HPDE6-E6E7 (cell line): ENCODE results near the gene DOCK1.

ENCODE experiments used
- DNase-seq: peaks from one replicate; pipeline ENCODE4 v3.0.0; 2011; ENCODE audit warnings: missing footprints; ENCODE audit errors: extremely low spot score

DOCK1 gene

DNA sequence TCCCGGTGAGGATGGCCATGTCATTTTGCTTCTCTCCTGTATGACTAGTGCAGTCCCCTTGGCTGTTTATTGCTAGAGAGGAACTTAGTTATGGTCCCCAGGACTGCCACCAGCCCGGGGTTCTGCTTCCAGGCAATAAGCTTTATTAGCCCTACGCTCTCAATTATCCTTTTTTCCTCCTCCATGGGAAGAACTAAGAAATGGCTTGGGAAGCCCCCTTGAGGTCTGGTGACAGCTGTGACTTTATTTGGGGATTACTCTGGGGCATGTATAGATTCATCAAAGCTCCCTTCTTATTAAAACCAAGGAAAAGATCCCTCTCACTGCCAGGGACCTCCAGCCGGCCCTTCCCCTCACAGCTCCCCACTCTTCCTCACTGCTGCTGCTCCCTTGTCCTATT is 446.3 kb downstream of the DOCK1 start:
- DNase-seq = no peak

DNA sequence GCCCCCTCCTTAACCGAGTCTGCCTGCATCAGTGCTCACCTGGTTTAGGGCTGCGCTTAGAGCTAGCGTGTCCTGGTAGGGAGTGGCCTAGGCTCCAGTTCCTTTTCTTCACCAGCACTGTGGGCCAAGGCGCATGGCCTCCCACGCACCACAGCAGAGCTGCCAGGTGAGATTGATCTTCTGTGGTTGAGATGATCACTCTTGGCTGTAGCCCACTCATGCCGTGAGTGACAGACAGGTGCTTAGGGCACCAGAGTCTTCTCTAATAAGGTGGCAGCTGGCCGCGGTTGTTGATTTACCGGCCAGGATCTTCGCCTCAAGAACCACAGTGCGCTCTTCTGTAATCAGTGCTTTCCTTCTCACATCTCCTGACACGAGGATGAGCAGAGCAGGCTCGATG is 448.3 kb downstream of the DOCK1 start:
- no peak for DNase-seq

DNA sequence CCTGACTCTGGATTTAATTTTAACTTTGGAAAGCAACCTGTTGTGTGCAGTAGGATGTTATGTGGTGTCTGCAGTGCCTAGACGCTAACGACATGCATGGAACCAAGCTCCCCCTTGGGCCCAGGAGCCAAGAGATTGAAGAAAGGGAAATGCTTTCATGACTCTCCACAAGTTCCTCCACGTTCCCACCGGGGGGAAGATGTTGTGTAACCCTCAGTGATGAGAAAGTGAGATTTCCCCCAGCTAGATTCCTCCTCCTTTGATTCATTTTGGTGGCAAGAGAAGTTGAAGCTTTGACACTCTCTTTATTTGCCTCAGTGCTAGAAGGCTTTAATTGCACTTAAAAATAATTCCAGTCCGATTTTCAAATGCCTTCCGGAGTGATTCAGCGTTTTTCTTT is 449.0 kb downstream of the DOCK1 start:
- no peak for DNase-seq

DNA sequence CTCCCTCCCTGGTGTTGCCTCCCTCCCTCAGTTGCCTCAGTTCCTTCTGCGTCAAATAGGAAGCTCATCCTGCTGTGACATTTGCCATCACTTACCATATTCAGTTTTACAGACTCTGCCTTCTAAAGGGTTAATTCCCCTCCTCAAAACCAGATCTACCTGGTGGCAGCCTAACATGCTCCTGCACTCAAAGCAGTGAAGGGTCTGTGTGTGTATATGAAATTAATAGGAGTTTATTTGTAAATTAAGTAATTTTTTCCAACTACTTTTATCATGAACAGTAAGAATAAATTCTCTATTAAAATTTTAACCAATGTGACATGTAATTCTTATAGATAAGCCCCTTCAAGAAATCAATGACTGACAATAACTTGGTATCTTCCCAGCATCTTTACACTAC is 449.8 kb downstream of the DOCK1 start:
- DNase-seq = no peak

DNA sequence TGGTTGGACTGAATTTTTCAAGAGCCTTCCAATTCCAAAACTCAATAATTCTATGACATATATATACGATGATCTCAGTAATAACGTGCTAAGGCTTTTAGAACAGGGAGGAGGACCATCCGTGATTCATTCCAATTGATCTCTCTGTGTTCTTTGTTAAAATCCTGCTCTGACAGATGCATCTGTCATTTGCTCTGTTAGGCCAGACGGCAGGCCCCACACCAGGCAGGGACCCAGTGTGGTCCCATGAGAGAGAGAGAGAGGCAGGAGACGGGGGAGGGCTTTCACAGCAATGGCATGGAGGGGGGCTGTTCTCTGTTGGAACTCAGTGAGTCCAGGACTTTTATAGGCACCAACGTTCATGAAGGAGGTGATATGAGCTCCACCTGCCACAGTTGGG is 451.1 kb downstream of the DOCK1 start:
- no peak for DNase-seq

DNA sequence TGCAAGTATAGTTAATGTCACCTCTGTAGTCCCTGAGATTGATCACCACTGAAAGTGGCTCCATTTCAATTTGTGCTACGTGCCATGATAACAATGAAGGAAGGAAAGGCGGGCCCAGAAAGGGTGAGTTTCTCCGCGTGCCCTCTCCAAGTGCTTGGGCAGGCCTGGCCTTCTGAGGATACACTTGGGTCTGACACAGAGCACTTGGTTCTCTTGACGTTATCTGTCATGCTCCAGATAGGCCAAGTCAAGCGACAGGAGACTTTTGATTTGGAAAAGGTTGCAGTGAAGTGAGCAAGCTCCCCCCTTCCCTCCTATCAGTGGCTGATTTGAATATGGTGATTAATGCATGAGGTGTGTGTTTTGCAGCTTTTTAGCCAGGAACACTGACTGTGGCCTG is 452.0 kb downstream of the DOCK1 start:
- no peak for DNase-seq

DNA sequence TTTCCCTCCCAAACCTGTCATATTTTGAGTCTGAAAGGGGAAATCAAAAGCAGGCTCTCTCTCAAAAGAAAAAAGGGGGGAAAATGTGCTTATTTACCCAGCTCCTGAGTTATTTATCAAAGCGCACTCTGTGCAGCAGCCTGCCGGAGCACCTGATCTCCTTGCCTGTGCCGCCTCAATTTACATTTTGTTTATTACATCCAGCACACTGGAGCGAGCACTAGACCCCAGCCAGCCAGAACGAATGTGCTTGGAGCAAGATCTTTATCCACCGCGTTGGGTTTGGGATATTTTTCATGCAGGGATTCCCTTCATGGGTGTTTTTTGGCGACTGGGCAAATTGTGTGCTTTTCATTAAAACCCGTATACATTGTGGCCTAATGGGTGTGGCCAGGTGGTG is 453.1 kb downstream of the DOCK1 start:
- no peak for DNase-seq

DNA sequence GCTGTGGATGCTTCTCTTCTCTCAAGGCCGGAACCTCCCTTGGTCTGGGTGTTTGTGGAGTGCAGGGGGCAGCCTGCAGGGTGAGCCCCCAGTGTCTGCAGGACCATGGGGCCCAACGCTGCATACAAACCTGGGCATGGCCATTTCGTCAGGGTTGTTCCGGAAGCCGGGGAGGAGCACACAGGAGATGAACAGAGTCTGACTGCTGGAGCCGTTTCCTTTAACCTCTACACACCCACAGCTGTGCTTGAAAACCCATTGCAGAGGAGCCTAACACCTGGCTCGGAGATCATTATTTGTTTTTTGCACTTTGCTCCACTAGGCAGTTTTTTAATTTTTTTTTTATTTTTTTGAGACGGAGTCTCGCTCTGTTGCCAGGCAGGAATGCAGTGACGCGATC is 458.8 kb downstream of the DOCK1 start:
- no peak for DNase-seq

DNA sequence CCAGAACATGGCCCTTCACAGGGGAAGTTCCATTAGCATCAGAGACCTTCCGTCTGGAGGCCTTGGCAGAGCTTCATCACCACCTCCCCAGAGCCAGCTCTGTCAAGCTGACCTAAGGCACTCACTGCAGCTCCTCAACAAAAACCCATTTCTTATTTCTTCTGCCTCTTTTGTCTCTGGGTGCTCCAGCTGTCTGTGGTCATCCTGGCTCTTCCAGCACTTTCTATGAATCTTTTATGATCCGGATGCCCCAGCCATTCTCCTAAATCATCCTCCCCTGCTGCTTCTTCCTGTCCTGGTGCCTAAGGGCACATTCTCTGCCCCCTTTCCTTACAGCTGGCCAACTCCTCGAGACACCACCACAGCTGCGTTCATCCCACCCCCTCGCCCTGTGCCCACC is 462.9 kb downstream of the DOCK1 start:
- no peak for DNase-seq

DNA sequence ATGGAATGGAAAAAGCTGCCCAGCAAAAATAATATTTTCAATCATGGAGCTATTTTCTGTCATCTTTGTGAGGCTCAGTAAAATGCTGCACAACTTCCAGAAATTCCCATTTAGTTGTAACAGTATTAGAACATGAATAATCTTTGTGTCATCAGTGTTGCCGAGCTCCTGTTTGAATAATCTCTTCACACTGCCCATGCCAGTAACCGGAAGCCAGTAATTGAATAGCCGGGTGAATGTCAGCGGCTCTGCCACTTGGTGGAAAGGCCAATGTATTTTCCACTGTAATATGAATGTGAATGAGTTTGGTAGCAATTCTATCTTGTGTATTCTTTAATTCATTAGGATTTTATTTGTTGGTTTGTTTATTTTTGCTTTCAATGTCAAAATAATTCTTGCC is 463.7 kb downstream of the DOCK1 start:
- no peak for DNase-seq

DNA sequence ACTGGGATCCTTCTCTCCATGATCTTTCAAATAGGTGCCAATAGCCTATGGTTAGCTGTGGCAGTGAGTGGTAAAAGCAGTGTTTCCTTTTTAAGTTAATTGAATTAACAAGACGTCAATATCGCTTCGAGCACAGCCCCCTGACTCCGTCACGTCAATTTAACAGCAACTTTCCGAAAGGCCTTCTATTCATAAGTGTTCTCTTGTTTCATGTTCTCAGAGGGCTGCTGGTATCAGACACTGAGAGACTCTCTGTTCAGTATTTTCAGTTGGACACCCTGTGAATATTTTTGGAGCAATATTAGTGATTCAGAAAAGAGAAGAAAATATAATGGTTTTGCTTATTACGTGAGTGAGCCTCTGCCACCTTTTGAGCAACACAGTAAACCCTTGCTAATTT is 465.4 kb downstream of the DOCK1 start:
- no peak for DNase-seq

DNA sequence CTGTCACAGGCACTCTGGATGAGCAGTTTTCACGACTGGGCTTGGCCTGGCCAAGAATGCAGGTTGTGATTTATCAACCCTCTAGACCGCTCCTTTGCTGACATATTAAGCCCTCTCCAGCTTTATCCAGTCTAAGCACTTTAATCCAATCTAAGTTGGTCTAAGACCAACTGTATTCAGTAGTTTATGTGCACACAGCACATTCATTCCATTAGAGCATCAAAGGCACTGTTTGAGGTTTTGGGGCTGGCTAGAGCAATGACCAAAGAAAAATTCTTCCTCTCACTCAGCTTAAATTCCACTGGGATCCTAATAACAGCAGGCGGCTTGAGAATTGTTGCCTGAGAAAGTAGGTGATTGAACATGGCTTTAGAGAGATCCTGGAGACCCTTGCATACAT is 467.1 kb downstream of the DOCK1 start:
- no peak for DNase-seq

DNA sequence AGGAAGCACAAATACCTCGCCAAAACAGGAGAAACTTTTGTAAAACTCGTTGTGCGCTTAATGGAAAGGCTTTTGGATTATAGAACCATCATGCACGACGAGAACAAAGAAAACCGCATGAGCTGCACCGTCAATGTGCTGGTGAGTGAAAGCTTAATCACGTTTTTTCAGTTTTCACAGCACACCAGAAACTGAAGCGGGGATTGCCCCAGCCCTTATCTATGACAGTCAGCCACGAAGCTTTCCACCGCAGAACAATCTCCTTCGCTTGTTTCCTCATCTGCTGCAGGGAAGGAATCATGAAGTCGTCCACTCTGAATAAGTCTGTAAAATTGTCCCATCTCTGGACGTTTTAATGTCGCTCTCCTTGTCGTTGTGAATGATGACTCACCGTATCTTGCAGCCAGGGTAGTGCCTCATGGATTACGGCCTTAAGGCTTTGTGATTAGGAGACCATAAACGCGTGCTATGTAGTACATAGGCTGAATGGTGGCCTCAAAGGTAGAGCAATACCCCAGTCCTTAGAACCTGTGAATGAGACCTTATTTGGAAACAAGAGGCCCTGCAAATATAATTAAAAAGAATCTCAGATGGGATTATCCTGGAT is 468.9 kb downstream of the DOCK1 start:
- no peak for DNase-seq

DNA sequence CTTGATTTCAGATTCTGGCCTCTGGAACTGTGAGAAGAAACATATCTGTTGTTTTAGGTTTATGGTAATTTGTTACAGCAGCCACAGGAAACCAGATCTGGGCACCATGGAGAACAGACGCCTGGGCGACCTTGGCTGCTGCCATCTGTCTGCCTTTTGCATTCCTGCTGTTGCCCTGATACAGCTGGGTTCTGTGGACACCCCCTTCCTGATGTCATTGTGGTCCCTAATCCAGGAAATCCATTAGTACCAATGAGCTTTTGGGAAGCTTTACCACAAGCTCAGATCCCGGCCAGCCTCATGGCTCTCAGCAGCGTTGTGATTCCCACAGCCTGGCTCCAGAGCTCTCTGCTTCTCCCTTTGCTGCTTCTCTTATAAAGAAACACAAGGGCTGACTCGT is 469.7 kb downstream of the DOCK1 start:
- no peak for DNase-seq

DNA sequence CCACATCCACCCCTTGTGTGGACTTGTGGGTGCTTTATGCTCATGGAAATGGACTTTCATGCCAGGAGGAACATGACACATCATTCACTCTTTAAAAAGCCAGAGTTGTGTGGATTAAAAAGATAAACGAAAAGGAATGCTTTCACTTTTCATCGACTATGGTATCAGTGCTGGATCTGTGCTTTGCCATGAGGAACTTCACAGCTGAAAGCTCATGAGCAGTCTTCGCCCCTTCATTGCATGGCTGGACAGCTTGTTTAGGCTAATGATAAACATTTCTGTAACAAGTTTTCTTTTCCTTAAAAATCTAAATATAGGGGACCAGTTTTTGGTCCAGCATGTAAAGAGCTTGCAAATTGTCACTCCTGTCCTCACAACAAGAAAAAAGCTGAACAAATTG is 470.2 kb downstream of the DOCK1 start:
- no peak for DNase-seq

DNA sequence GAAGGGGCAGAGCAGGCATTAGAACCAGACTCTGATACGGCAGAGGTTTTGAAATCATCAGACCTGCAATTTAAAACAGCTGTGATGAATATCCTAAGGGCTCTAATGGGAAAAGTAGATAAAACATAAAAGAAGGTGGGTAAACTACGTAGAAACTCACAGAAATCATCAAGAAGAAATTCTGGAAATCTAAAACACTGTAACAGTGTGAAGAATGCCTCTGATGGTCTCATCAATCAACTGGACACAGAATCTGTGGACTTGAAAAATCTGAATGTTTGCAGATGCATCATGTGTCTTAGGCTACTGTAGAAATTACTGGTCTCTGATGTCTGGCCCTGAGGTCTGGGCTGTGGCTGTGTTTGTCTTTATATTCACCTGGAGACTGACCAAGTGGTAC is 470.8 kb downstream of the DOCK1 start:
- no peak for DNase-seq

DNA sequence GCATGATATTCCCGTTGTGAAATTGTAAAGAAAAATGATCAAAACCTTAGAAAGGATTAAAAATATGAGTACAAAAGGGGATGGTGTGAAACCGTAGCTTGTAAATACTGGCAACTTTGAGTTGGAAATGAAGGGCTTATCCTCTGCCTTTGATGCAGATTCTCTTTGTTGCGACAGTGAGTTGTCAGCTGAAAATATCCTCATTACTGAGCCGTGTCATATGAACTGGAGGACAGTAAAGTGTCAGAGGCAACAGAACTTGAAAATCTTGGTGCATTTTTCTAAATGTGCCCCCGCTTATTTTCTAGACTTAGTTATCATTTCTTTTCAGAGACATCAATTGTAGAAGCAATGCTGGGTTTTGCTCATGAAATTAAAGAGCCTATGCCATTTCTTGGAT is 473.4 kb downstream of the DOCK1 start:
- no peak for DNase-seq

DNA sequence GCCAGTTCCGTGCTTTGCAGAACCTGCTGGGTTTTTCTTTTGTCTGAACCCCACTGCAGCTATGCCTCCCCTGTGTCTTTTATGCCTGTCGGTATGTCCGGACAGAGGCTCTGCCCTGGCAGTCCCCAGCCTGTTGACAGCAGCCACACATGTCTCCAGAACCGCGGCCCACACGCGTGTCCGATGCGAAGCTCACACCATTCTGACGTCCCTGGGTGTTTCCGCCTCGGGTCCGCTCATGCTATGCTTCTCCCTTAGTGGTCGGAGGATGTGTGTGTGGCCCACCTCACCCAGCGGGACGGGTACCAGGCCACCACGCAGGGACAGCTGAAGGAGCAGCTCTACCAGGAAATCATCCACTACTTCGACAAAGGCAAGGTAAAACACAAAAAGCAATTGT is 479.3 kb downstream of the DOCK1 start:
- DNase-seq = no peak

DNA sequence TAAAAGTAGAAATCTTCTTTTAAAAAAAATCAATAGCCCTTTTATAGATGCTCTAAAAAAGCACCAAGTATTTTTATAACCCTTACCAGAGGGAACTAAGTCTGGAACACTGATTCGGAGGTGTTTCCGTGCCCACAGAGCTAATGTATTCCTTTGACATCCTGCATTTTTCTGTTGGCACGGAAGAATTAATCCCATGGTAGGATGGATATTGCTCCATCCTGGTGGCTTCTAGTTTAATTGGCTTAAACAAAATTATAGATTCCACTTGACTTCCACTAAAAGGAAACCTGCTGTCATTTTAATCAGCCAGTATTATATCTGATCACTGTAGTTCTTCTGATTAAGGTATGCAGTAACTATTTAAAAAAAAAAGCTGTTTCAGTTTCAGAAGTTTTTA is 479.8 kb downstream of the DOCK1 start:
- no peak for DNase-seq

DNA sequence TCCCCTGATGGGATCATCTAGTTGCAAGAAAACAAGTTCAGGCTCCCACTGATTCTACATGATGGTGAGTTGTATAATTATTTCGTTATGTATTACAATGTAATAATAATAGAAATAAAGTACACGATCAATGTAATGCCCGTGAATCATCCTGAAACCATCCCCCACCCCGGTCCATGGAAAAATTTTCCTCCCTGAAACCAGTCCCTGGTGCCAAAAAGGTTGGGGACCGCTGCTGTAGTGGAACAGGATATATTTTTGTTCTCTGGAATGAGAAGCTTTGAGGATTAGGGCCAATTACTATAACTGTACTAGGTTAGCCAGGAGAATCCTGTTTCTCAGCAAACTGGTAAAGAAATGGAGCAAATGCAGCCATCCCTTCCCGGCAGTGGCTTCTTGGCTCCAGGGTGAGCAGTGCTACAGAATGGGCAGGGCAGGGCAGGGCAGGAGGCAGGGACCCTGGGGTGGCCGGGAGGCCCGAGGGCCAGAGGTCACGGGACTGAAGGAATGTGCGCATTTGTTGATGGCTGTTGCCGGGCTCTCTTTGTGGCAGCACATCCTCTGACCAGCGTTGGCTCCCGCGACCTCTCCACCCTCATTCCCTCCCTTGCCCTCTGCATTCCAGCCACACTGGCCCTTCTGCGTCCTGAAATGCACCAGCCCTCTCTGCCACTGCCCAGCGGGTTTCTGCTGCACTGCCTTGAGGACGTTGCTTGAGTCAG is 481.5 kb downstream of the DOCK1 start:
- no peak for DNase-seq

DNA sequence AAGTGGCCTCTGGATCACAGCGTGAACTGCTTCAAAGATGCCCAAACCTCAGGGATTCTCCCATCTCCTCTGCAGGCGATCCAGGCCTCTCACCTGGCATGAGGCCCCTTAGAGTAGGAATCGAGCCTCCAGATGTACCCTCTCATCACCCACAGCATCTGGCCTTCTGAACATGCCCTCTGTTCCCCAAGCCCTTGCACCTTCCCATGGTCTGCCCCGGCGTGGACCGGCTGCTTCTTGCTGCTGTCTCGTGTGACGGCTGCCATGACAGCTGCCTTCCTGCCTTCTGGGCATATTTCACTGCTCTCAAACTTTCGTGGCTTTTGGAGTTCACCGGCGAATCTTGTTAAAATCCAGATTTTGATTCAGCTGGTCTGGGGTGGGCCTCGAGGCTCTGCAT is 486.6 kb downstream of the DOCK1 start:
- DNase-seq = no peak

DNA sequence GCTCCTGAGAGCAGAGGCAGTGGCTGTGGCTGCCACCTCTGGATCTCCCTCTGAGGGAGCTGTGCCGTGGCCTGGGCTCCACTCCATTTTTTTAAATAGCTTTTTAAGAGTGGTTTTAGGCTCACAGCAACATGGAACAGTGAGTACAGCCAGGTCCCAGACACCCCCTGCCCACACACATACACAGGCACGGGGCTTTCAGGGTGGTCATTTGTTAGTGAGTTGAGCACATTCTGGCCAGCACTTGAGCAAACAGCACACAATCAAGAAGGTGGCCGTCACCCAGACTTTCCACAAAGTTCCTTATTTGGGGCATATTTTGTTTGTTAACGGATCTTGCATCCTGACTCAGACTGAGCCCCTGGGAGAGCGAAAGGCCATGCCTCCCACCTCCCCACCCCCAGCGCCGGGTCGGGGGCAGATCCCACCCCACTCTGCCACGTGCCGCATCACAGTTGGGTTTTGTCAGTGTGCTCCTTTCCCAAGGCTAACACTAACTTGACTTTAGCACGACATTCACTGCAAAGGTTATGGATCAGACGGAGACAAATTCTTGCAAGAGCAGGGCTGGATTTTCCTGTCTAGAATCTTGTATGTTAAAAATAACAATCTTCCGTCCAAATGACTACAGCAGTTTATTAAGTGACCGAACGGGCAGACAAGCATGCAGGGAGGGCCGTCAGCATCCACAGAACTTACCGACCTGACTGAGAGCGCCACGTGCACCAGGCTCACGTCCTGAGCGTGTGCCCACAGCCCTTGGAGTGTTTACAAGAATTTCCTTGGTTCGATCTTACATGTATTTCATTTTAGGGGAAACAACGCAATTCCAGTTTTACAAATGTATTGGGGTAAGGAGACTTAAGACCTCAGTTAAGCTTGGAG is 487.4 kb downstream of the DOCK1 start:
- DNase-seq = no peak
